ENCODE results near the gene MISP.

The MISP gene

DNA sequence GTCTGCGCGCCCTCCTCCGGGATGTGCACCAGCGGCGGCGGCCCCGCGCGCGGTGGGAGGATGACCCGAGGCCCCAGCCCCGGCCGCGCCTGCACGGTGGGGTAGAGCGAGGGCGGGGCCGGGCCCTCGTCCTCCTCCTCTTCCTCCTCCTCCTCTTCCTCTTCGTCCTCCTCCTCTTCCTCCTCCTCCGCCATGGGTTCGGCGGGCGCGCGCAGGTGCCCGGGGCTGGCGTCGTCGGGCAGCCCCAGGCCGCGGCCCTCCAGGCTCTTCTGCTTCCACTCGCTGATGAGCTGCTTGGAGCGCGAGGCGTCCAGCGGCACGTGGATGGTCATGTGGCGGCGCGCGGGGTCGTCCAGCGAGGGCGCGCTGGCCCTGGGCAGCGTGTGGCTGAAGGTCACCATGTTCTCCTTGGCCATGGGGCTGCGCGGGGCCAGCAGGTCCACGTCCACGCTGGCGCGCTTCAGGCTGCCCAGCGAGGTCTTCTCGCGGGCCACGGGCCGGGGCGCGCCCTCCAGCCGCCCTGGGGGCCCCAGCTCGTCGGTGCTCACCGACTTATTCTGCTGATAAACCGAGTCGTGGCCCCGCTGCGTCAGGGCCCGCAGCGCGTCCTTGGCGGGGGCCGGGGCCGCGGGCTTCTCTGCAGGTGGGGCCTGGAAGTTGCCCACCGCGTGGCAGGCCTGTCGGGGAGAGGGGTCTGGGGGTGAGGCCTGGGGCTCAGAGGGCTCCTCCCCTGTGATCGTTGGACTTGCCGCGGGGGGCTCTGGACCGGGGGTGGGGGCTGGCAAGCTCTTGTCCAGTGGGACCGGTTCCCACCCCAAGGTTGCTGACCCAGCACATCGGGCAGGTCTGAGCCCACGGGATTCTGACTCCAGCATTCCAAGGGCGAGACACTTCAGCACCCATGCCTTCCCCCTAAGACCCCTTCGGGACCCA, 62.6 kb downstream of the MISP start:
- no peak for DNase-seq

Measured in NCI-H187 treated with DMSO at 0.1 percent for 48 hours (cell line).